Hepatocyte (in vitro differentiated cells): ENCODE measurements around the gene GID8. TPM values are rescaled to one million over a fixed set of nuclear protein-coding genes. Genes with fewer than 3 reads are reported as not detected.

ENCODE experiments used
- DNase-seq: peaks from one replicate; pipeline ENCODE4 v3.0.0-alpha.2; 2016; ENCODE audit warnings: low spot score
- H2AFZ ChIP-seq: fragments of 200-600 bp; sonication (generic); 2 replicates; pipeline ENCODE4 v1.6.0; 2016; ENCODE audit warnings: antibody characterized with exemption, mild to moderate bottlenecking
- H3K27ac ChIP-seq: fragments of 200-600 bp; sonication (generic); 2 replicates; pipeline ENCODE4 v1.5.1; 2016; ENCODE audit warnings: mild to moderate bottlenecking
- H3K27me3 ChIP-seq: fragments of 200-600 bp; sonication (generic); 2 replicates; pipeline ENCODE4 v1.6.1; 2016
- H3K36me3 ChIP-seq: fragments of 200-600 bp; sonication (generic); replicated peaks from 2 replicates; pipeline ENCODE4 v1.5.1; 2016; ENCODE audit warnings: low read depth; ENCODE audit not compliant: insufficient read depth
- H3K4me1 ChIP-seq: fragments of 200-600 bp; sonication (generic); 2 replicates; pipeline ENCODE4 v1.5.1; 2016; ENCODE audit warnings: mild to moderate bottlenecking, moderate library complexity; ENCODE audit not compliant: insufficient read depth
- H3K4me2 ChIP-seq: fragments of 200-600 bp; sonication (generic); 2 replicates; pipeline ENCODE4 v1.6.0; 2016
- H3K4me3 ChIP-seq: fragments of 200-600 bp; sonication (generic); 2 replicates; pipeline ENCODE4 v1.5.1; 2016; ENCODE audit warnings: mild to moderate bottlenecking
- H3K79me2 ChIP-seq: fragments of 200-600 bp; sonication (generic); 2 replicates; pipeline ENCODE4 v1.6.0; 2017; ENCODE audit warnings: mild to moderate bottlenecking
- H3K9me2 ChIP-seq: fragments of 200-600 bp; sonication (generic); replicated peaks from 2 replicates; pipeline ENCODE4 v1.6.0; 2017; ENCODE audit warnings: mild to moderate bottlenecking; ENCODE audit not compliant: insufficient read depth
- H3K9me3 ChIP-seq: fragments of 200-600 bp; sonication (generic); 2 replicates; pipeline ENCODE4 v1.5.1; 2016; ENCODE audit warnings: low read depth, mild to moderate bottlenecking
- H4K20me1 ChIP-seq: fragments of 200-600 bp; sonication (generic); 2 replicates; pipeline ENCODE4 v1.6.0; 2016; ENCODE audit warnings: mild to moderate bottlenecking; ENCODE audit not compliant: insufficient read depth, poor library complexity, severe bottlenecking
- EZH2 ChIP-seq: fragments of 200-600 bp; sonication (generic); IDR thresholded peaks from 2 replicates; pipeline ENCODE4 v1.6.1; 2016; ENCODE audit warnings: antibody characterized with exemption, mild to moderate bottlenecking, borderline replicate concordance
- EZH2phosphoT487 ChIP-seq: fragments of 200-600 bp; sonication (generic); IDR thresholded peaks from one replicate; pipeline ENCODE4 v1.6.1; 2018; ENCODE audit warnings: antibody characterized with exemption, mild to moderate bottlenecking, low read depth, moderate library complexity; ENCODE audit not compliant: unreplicated experiment, severe bottlenecking
- WGBS: methylation state at CpG from one replicate; pipeline ENCODE4 v1.1.6; 2016; ENCODE audit warnings: low lambda C conversion rate; ENCODE audit errors: missing lambda C conversion rate; 5-methylcytosine and 5-hydroxymethylcytosine counted together
- polyA plus RNA-seq: library from polyadenylated mRNA; unstranded; fragments of >200 nt; fragmentation: Nextera tagmentation; extraction: Ambion mirVana; gene quantifications from 2 replicates; pipeline ENCODE4 v1.2.1, GENCODE V29; 2016
- total RNA-seq: library from RNA; depleted of rRNA; stranded (reverse); fragments of >200 nt; gene quantifications from 2 replicates; pipeline ENCODE4 v1.2.3, GENCODE V29; 2014
- TF ChIP-seq, protein P1 (sequence below): fragments of 200-600 bp; sonication (generic); IDR thresholded peaks from 2 replicates; pipeline ENCODE4 v1.5.1; 2016; ENCODE audit warnings: antibody characterized with exemption, mild to moderate bottlenecking; ENCODE audit not compliant: poor library complexity

The GID8 gene
- total and polyA plus RNA-seq, 2 experiments from 2014 or later = 16.5 to 35.4 TPM

DNA sequence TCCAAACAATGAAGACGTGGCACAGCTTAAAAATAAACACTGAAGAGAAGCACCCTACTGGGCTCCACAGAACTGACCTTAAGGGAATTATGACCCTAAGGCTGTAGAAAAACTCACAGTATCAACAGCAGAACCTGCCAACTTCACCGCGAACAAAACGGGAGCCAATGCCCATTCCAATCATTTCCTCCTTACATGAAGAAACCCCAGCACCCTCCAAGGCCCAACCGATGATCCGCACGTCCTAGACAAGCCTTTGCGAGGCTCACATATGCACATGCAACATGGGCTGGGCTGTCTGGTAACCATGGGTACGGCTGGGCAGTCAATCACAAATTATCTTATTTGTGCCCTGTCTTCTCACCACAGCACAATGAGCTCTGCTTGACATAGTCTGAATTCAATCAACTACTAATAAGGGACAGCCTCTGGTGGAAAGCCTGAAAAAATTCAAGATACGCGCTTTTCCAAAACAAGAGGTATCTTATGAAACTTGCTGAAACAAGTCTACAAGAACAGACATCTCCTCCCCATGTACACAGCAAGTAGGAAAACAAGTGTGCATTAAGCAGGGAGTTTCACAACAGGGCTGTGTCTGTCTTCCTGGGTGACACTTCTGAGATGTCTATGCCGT, 13.4 kb upstream of the GID8 start:
- no peak for TF ChIP-seq EZH2phosphoT487
- TF ChIP-seq, protein P1, sequence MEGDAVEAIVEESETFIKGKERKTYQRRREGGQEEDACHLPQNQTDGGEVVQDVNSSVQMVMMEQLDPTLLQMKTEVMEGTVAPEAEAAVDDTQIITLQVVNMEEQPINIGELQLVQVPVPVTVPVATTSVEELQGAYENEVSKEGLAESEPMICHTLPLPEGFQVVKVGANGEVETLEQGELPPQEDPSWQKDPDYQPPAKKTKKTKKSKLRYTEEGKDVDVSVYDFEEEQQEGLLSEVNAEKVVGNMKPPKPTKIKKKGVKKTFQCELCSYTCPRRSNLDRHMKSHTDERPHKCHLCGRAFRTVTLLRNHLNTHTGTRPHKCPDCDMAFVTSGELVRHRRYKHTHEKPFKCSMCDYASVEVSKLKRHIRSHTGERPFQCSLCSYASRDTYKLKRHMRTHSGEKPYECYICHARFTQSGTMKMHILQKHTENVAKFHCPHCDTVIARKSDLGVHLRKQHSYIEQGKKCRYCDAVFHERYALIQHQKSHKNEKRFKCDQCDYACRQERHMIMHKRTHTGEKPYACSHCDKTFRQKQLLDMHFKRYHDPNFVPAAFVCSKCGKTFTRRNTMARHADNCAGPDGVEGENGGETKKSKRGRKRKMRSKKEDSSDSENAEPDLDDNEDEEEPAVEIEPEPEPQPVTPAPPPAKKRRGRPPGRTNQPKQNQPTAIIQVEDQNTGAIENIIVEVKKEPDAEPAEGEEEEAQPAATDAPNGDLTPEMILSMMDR = no peak
- no peak for TF ChIP-seq EZH2
- Histone ChIP-seq H3K4me2 (peak overlapping the region; percentile 90), H3K9me2 (no peaks in the 10 kb centered on the region), H3K27ac (peak overlapping the region; percentile 98), H4K20me1 (peaks cover 61% of the 10 kb centered on the region), H3K27me3 (no peaks in the 10 kb centered on the region), H3K4me1 (peaks cover 63% of the 10 kb centered on the region), H2AFZ (no peak overlapping the region), H3K79me2 (peaks cover 93% of the 10 kb centered on the region), H3K9me3 (no peaks in the 10 kb centered on the region), H3K36me3 (no peaks in the 10 kb centered on the region), H3K4me3 (peak overlapping the region; percentile 66)
- WGBS = 36% methylated on average over 12 of the region's 12 CpGs
- DNase-seq = peak; percentile 55

GRCh38 chr20:62925076-62925419, 12.9 kb upstream of the GID8 start:
- H3K79me2 ChIP-seq = peaks cover 92% of the 10 kb centered on the region
- no peaks in the 10 kb centered on the region for H3K27me3 ChIP-seq
- H3K9me2 ChIP-seq = no peaks in the 10 kb centered on the region
- no peaks in the 10 kb centered on the region for H3K9me3 ChIP-seq
- peaks cover 60% of the 10 kb centered on the region for H4K20me1 ChIP-seq
- H3K4me1 ChIP-seq = peaks cover 58% of the 10 kb centered on the region
- WGBS = 4% methylated on average over 4 of the region's 4 CpGs
- TF ChIP-seq EZH2 (no peak), EZH2phosphoT487 (no peak)
- TF ChIP-seq, protein P1 = no peak
- no peak overlapping the region for H2AFZ ChIP-seq
- no peaks in the 10 kb centered on the region for H3K36me3 ChIP-seq
- peak overlapping the region; percentile 66 for H3K4me3 ChIP-seq
- H3K4me2 ChIP-seq = peak overlapping the region; percentile 90
- no peak for DNase-seq
- H3K27ac ChIP-seq = peak overlapping the region; percentile 98

- no peaks in the 10 kb centered on the region for H3K36me3 ChIP-seq
- peak overlapping the region; percentile 38 for H2AFZ ChIP-seq
- H3K9me3 ChIP-seq = no peaks in the 10 kb centered on the region
- peaks cover 60% of the 10 kb centered on the region for H4K20me1 ChIP-seq
- 1% methylated on average over 43 of the region's 63 CpGs for WGBS
- no peaks in the 10 kb centered on the region for H3K9me2 ChIP-seq
- DNase-seq = peak; percentile 49
- no peaks in the 10 kb centered on the region for H3K27me3 ChIP-seq
- peak overlapping the region; percentile 66 for H3K4me3 ChIP-seq
- H3K27ac ChIP-seq = peak overlapping the region; percentile 98
- TF ChIP-seq EZH2 (no peak), EZH2phosphoT487 (no peak)
- TF ChIP-seq, protein P1 = no peak
- H3K4me2 ChIP-seq = peak overlapping the region; percentile 90
- H3K79me2 ChIP-seq = peaks cover 92% of the 10 kb centered on the region
- peaks cover 52% of the 10 kb centered on the region for H3K4me1 ChIP-seq
Measured at GRCh38 chr20:62925420-62926228, 12.3 kb upstream of the GID8 start.
